K562 (cell line): ENCODE data around the gene PLCB1. TPM values are rescaled to one million over a fixed set of nuclear protein-coding genes. Genes with fewer than 3 reads are reported as not detected.

Experiments used
- ATAC-seq: fragments of 200-7000 bp; cut with Tn5 transposase; 3 replicates; pipeline ENCODE4 v1.9.1; 2020; ENCODE audit warnings: moderate library complexity
- BruUV-seq: library from RNA; stranded (reverse); fragments of 400-500 nt; replicated peaks from 2 replicates; lab custom pipeline; 2021; lab: Mats Ljungman, UMichigan
- CTCF ChIA-PET: fragments of 300-600 bp; formaldehyde crosslinking; extraction: SDS; loops from one replicate; lab custom pipeline; 2021; ENCODE audit warnings: low intra/inter-chr PET ratio; lab: Yijun Ruan, JAX
- POLR2A ChIA-PET: fragments of 300-600, 350-650 bp; sonication (Branson Sonifier 250); formaldehyde crosslinking; extraction: SDS; loops from one replicate; lab custom pipeline; 2021; ENCODE audit warnings: antibody characterized with exemption, inconsistent platforms; lab: Yijun Ruan, JAX
- DNase-seq, 4 experiments: peaks; one replicate each; pipeline versions ENCODE4 v3.0.0 to v3.0.0-alpha.2; 2011 to 2018; ENCODE audit warnings: low spot score in 3 of 4, mixed read lengths in 3 of 4; ENCODE audit errors: extremely low read depth in 1 of 4
- FAIRE-seq: peaks from 2 replicates; lab custom pipeline; 2011; peaks lifted over from hg19 to GRCh38; lab: Jason Lieb, UNC
- H2AFZ ChIP-seq: 2 replicates; pipeline ENCODE4 v1.6.0; 2011; ENCODE audit warnings: low read depth, low read length, control low read depth, inconsistent platforms
- H3K27ac ChIP-seq: fragments of 200-600 bp; 3 replicates; pipeline ENCODE4 v1.8.0; 2011; ENCODE audit warnings: low read depth, mild to moderate bottlenecking, control low read depth, inconsistent platforms, low read length, moderate library complexity, mixed read lengths; ENCODE audit errors: extremely low read depth
- H3K27me3 ChIP-seq, 2 experiments: fragments of 300-600 bp in 1 of 2; 2 replicates in 1 of 2; 3 replicates in 1 of 2; pipeline versions ENCODE4 v1.6.0 to v1.8.0; 2011; ENCODE audit warnings: inconsistent platforms in 2 of 2, low read length in 2 of 2, mild to moderate bottlenecking in 1 of 2, mixed read lengths in 1 of 2, moderate library complexity in 1 of 2; ENCODE audit not compliant: control insufficient read depth in 2 of 2, insufficient read depth in 2 of 2
- H3K36me3 ChIP-seq: fragments of 300-600 bp; 3 replicates; pipeline ENCODE4 v1.8.0; 2011; ENCODE audit warnings: mild to moderate bottlenecking, low read length, inconsistent platforms; ENCODE audit not compliant: control insufficient read depth, insufficient read depth
- H3K4me1 ChIP-seq, 2 experiments: fragments of 200-600 bp in 1 of 2; replicated peaks in 1 of 2; 2 replicates in 1 of 2; 3 replicates in 1 of 2; pipeline versions ENCODE4 v1.5.1 to v1.8.0; 2011; ENCODE audit warnings: inconsistent platforms in 2 of 2, low read length in 2 of 2, mild to moderate bottlenecking in 1 of 2, mixed read lengths in 1 of 2, moderate library complexity in 1 of 2; ENCODE audit not compliant: control insufficient read depth in 2 of 2, insufficient read depth in 2 of 2
- H3K4me2 ChIP-seq: 2 replicates; pipeline ENCODE4 v1.6.1; 2011; ENCODE audit warnings: low read length, control low read depth, inconsistent platforms, mixed read lengths; ENCODE audit not compliant: insufficient read depth
- H3K4me3 ChIP-seq: fragments of 200-600 bp; sonication (generic), shearing (Covaris generic); 2 replicates; pipeline ENCODE4 v1.5.1; 2016; ENCODE audit warnings: control low read depth, inconsistent platforms
- H3K79me2 ChIP-seq: fragments of 200-600 bp; 3 replicates; pipeline ENCODE4 v1.8.0; 2011; ENCODE audit warnings: low read length, inconsistent platforms; ENCODE audit not compliant: control insufficient read depth, insufficient read depth
- H3K9ac ChIP-seq, 2 experiments: 2 replicates each; pipeline versions ENCODE4 v1.6.0 to v1.6.1; 2011; ENCODE audit warnings: low read depth in 2 of 2, low read length in 2 of 2, control low read depth in 1 of 2, inconsistent platforms in 1 of 2, mild to moderate bottlenecking in 1 of 2, mixed read lengths in 1 of 2; ENCODE audit not compliant: insufficient read depth in 1 of 2
- H3K9me1 ChIP-seq: one replicate; pipeline ENCODE4 v1.6.0; 2011; ENCODE audit warnings: inconsistent platforms, mild to moderate bottlenecking, low read length, moderate library complexity; ENCODE audit not compliant: control insufficient read depth, insufficient read depth
- H3K9me3 ChIP-seq: replicated peaks from 2 replicates; pipeline ENCODE4 v1.5.1; 2011; ENCODE audit warnings: low read depth, low read length, inconsistent platforms; ENCODE audit not compliant: control insufficient read depth, insufficient read depth
- H4K20me1 ChIP-seq: replicated peaks from 2 replicates; pipeline ENCODE4 v1.6.1; 2011; ENCODE audit warnings: low read length, inconsistent platforms, mixed read lengths; ENCODE audit not compliant: control insufficient read depth, insufficient read depth
- ELF1 ChIP-seq: fragments of 200-800 bp; sonication (Bioruptor generic); IDR thresholded peaks from 2 replicates; pipeline ENCODE4 v1.6.1; 2016; ENCODE audit warnings: missing genetic modification characterization, missing compliant biosample characterization
- NFXL1 ChIP-seq: fragments of 450-650 bp; formaldehyde crosslinking; IDR thresholded peaks from 2 replicates; pipeline ENCODE4 v1.4.0; 2021; ENCODE audit warnings: mild to moderate bottlenecking
- PML ChIP-seq: IDR thresholded peaks from 2 replicates; pipeline ENCODE4 v1.6.1; 2012; ENCODE audit warnings: low read length, inconsistent platforms
- POLR2G ChIP-seq: fragments of 200-400 bp; formaldehyde crosslinking; IDR thresholded peaks from 2 replicates; pipeline ENCODE4 v1.6.1; 2017; ENCODE audit warnings: low read depth, mild to moderate bottlenecking, antibody characterized with exemption, low read length, moderate library complexity
- RBFOX2 ChIP-seq: fragments of 200-400 bp; formaldehyde crosslinking; IDR thresholded peaks from 2 replicates; pipeline ENCODE4 v1.6.1; 2017; ENCODE audit warnings: low read depth, mild to moderate bottlenecking, low read length, moderate library complexity
- U2AF1 ChIP-seq: fragments of 200-400 bp; formaldehyde crosslinking; optimal IDR thresholded peaks from 2 replicates; pipeline ENCODE3; 2017; ENCODE audit warnings: mild to moderate bottlenecking, low read depth, low read length, moderate library complexity
- ZNF133 ChIP-seq: fragments of 250-450 bp; sonication (Bioruptor Pico); IDR thresholded peaks from 2 replicates; pipeline ENCODE4 v1.4.0; 2020; ENCODE audit warnings: mild to moderate bottlenecking
- WGBS: fragments of 100-300 bp; shearing (Covaris generic); methylation state at CpG from one replicate; pipeline ENCODE4 v1.1.6; 2016; ENCODE audit warnings: low coverage, mixed read lengths; ENCODE audit not compliant: insufficient coverage; ENCODE audit errors: missing lambda C conversion rate; 5-methylcytosine and 5-hydroxymethylcytosine counted together
- in situ Hi-C: fragments of 300-500 bp; cut with MboI; formaldehyde crosslinking; loops from 4 replicates; pipeline ENCODE4 v1.15.0; 2018; ENCODE audit warnings: inconsistent platforms, mixed read lengths
- intact Hi-C: fragments of 100-400 bp; cut with micrococcal nuclease; formaldehyde crosslinking; loops from 2 replicates; pipeline ENCODE4 v1.14.2; 2022
- polyA plus RNA-seq, 8 experiments: library from polyadenylated mRNA; depleted of rRNA in 4 of 8; stranded (reverse) in 5 of 8; unstranded in 3 of 8; fragments of >200 nt; fragmentation: Nextera tagmentation in 2 of 8; fragmentation: Illumina TruSeq in 1 of 8; extraction: Ambion mirVana in 2 of 8; extraction: Trizol in 1 of 8; gene quantifications; 2 replicates each; pipeline versions ENCODE4 v1.2.1 to v1.2.3, GENCODE V29; 2011 to 2014; ENCODE audit warnings: inconsistent platforms in 1 of 8, missing spikeins in 1 of 8
- total RNA-seq, 7 experiments: library from RNA; depleted of rRNA in 6 of 7; stranded (reverse); fragments of >200 nt in 6 of 7; fragmentation: Illumina TruSeq in 2 of 7; extraction: Trizol in 2 of 7; gene quantifications; 2 replicates each; pipeline versions ENCODE4 v1.2.1 to v1.2.3, GENCODE V29; 2011 to 2021; ENCODE audit warnings: low replicate concordance in 1 of 7
- TF ChIP-seq, protein P1 (sequence below), 2 experiments: fragments of 450-650 bp; conservative IDR thresholded peaks; 2 replicates each; pipeline ENCODE4 v1.6.1; 2017; ENCODE audit warnings: mild to moderate bottlenecking in 2 of 2, moderate library complexity in 2 of 2
- TF ChIP-seq, protein P2 (sequence below): fragments of 450-650 bp; IDR thresholded peaks from 2 replicates; pipeline ENCODE4 v1.6.1; 2016; ENCODE audit warnings: borderline replicate concordance

The PLCB1 gene
- total and polyA plus RNA-seq, 9 of the 15 experiments (the other 6 are each of a cell fraction or from before 2014, with no cell fraction given): 0.34 to 3.1 (median 1.3) TPM

DNA sequence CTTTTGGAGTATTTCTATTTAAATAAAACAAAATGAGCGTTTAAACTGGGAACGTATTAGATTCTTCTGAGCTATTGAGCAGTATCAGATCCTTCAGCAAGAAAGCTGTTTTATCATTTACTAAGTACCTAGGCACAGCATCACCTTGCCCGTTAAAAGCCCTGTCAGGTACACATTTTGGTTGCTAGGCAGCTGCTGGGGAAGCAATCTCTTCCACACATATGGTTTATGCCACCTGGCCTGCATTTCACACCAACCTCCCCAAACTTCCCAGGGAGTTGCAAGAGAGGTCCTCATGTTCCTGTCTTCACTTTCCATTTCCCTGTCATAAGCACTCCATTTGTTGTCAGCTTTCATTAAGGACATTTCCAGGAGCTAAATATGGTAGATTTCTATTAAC, 400.1 kb downstream of the PLCB1 start:
- DNase-seq (no peak), FAIRE-seq (no peak), ATAC-seq (no peak)
- no peak overlapping the region for H2AFZ ChIP-seq
- TF ChIP-seq, protein P1, sequence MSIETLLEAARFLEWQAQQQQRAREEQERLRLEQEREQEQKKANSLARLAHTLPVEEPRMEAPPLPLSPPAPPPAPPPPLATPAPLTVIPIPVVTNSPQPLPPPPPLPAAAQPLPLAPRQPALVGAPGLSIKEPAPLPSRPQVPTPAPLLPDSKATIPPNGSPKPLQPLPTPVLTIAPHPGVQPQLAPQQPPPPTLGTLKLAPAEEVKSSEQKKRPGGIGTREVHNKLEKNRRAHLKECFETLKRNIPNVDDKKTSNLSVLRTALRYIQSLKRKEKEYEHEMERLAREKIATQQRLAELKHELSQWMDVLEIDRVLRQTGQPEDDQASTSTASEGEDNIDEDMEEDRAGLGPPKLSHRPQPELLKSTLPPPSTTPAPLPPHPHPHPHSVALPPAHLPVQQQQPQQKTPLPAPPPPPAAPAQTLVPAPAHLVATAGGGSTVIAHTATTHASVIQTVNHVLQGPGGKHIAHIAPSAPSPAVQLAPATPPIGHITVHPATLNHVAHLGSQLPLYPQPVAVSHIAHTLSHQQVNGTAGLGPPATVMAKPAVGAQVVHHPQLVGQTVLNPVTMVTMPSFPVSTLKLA (conservative IDR thresholded peaks at IDR 0.05): no peak
- no peak for TF ChIP-seq ELF1 (tag)
- TF ChIP-seq ZNF133: no peak
- TF ChIP-seq POLR2G: no peak
- TF ChIP-seq NFXL1 (CRISPR knock-in tag): no peak
- TF ChIP-seq U2AF1: no peak
- TF ChIP-seq, protein P2, sequence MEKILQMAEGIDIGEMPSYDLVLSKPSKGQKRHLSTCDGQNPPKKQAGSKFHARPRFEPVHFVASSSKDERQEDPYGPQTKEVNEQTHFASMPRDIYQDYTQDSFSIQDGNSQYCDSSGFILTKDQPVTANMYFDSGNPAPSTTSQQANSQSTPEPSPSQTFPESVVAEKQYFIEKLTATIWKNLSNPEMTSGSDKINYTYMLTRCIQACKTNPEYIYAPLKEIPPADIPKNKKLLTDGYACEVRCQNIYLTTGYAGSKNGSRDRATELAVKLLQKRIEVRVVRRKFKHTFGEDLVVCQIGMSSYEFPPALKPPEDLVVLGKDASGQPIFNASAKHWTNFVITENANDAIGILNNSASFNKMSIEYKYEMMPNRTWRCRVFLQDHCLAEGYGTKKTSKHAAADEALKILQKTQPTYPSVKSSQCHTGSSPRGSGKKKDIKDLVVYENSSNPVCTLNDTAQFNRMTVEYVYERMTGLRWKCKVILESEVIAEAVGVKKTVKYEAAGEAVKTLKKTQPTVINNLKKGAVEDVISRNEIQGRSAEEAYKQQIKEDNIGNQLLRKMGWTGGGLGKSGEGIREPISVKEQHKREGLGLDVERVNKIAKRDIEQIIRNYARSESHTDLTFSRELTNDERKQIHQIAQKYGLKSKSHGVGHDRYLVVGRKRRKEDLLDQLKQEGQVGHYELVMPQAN: no peak
- no peak for TF ChIP-seq RBFOX2
- TF ChIP-seq PML: no peak
- intact Hi-C loops (no loop called here), in situ Hi-C loops (no loop called here)
- no peaks in the 10 kb centered on the region for H3K79me2 ChIP-seq
- H4K20me1 ChIP-seq: no peaks in the 10 kb centered on the region
- POLR2A ChIA-PET: no interaction called here
- 4% methylated on average over 3 of the region's 3 CpGs for WGBS
- no peaks in the 10 kb centered on the region for H3K36me3 ChIP-seq
- no peak overlapping the region for H3K27ac ChIP-seq
- no peaks in the 10 kb centered on the region for H3K4me1 ChIP-seq
- CTCF ChIA-PET: no interaction called here
- BruUV-seq: no TSS peak
- H3K4me3 ChIP-seq: no peak overlapping the region
- no peaks in the 10 kb centered on the region for H3K27me3 ChIP-seq
- no peak overlapping the region for H3K4me2 ChIP-seq
- H3K9me1 ChIP-seq: no peaks in the 10 kb centered on the region
- H3K9ac ChIP-seq: no peak overlapping the region
- no peaks in the 10 kb centered on the region for H3K9me3 ChIP-seq
